ENCODE results near the gene CHST1.

DNA sequence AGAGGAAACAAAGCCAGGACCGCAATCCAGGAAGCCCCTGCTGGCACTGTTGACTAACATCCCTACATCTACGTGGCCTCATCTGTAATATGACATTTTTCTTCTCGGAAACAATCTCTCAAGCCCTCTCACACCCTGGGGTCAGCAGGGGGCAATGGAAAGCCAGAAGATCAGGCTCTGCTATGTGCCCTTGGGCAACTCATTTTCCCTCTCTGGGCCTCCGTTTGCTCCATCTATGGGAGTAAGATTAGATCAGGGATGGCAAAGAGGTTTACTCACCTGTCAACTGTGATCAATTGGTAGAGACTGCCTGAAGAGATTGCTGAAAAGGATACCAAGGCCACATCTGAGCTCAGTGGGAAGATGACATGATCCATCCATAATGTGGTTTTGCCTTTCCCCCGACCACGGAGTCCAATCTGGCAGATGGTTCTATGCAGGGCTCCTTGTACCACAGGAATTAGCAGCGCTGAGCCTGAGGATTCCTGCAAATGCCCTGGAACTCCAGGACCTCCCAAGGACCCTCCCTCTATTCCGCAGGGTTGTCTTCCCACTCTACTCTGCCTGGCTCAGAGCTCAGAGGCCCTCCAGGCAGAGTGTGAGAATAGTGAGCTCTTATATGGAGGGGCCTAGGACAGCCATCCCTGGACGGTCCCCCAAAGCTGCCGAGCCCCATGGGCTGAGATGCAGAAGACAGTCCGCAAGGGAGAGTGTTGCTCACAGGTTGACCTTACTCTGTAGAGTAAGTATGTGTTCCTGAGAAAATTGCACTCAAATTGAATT is 66.1 kb downstream of the CHST1 start:
- TF ChIP-seq, protein P1, sequence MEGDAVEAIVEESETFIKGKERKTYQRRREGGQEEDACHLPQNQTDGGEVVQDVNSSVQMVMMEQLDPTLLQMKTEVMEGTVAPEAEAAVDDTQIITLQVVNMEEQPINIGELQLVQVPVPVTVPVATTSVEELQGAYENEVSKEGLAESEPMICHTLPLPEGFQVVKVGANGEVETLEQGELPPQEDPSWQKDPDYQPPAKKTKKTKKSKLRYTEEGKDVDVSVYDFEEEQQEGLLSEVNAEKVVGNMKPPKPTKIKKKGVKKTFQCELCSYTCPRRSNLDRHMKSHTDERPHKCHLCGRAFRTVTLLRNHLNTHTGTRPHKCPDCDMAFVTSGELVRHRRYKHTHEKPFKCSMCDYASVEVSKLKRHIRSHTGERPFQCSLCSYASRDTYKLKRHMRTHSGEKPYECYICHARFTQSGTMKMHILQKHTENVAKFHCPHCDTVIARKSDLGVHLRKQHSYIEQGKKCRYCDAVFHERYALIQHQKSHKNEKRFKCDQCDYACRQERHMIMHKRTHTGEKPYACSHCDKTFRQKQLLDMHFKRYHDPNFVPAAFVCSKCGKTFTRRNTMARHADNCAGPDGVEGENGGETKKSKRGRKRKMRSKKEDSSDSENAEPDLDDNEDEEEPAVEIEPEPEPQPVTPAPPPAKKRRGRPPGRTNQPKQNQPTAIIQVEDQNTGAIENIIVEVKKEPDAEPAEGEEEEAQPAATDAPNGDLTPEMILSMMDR (IDR thresholded peaks at IDR 0.05) = no peak
- TF ChIP-seq POLR2A (IDR thresholded peaks at IDR 0.05) (no peak), EP300 (IDR thresholded peaks at IDR 0.05) (no peak)

Measured in ovary (tissue), 3 donors.